ENCODE results near the gene CLCN7.

The CLCN7 gene, protein sequence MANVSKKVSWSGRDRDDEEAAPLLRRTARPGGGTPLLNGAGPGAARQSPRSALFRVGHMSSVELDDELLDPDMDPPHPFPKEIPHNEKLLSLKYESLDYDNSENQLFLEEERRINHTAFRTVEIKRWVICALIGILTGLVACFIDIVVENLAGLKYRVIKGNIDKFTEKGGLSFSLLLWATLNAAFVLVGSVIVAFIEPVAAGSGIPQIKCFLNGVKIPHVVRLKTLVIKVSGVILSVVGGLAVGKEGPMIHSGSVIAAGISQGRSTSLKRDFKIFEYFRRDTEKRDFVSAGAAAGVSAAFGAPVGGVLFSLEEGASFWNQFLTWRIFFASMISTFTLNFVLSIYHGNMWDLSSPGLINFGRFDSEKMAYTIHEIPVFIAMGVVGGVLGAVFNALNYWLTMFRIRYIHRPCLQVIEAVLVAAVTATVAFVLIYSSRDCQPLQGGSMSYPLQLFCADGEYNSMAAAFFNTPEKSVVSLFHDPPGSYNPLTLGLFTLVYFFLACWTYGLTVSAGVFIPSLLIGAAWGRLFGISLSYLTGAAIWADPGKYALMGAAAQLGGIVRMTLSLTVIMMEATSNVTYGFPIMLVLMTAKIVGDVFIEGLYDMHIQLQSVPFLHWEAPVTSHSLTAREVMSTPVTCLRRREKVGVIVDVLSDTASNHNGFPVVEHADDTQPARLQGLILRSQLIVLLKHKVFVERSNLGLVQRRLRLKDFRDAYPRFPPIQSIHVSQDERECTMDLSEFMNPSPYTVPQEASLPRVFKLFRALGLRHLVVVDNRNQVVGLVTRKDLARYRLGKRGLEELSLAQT

DNA sequence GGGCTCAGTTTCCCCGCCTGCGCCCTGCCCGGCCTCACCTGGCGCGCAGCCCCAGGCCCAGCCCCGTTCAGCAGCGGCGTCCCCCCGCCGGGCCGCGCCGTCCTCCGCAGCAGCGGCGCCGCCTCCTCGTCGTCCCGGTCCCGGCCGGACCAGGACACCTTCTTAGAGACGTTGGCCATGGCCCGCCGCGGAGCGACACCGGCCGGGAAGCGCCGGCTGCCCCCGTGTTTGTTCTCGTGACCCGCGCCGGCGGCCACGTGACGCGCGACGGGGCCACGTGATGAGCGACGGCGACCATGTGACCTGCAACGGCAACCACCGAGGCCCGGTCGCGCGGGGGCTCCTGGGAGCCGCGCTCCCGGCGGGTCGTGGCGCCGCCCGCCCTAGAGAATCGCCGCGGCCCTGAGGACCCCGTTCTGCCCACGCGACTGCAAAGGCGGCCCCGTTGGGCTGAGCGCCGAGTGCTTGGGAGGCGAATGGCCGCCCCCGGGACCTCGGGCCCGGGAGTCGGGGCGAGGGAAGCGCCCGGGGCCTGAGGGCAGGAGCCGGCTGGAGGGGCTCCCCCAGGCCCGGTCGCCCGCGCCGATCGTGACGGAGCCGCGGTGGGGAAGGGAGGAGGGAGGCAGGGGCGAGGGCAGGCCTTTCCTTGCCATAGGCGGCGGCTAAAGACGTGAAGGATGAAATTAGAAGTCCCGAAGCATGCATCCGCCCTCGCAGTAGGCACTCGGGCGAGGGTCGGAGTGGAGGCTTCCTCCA is at the start of gene CLCN7:
TSS of gene CLCN7 (minus strand) at position 233 of the 756 bp plus-strand sequence. CDS start at position 179, 54 bp downstream.
- DNase-seq (ENCODE audit: low spot score): peak; percentile 90

DNA sequence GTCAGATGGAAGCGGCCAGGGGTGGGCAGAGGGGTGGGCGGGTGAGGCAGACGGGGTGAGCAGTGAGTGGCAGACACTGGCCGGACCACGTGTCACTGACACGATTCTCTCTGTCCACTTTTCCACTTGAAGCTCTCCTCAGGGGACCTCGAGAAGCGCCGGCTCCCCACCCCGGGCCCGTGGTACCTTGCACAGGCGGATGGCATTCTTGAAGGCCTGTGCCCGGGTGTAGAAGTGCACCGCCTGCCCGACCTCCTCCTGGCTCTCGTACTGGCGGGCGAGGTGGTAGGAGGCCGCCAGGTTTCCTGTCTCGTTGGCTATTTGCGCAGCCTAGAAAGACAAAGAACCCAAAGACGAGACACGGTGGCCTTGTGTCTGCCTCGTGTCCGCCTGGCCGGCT is 49.5 kb upstream of the CLCN7 start:
- no peak for DNase-seq (ENCODE audit: low spot score)

DNA sequence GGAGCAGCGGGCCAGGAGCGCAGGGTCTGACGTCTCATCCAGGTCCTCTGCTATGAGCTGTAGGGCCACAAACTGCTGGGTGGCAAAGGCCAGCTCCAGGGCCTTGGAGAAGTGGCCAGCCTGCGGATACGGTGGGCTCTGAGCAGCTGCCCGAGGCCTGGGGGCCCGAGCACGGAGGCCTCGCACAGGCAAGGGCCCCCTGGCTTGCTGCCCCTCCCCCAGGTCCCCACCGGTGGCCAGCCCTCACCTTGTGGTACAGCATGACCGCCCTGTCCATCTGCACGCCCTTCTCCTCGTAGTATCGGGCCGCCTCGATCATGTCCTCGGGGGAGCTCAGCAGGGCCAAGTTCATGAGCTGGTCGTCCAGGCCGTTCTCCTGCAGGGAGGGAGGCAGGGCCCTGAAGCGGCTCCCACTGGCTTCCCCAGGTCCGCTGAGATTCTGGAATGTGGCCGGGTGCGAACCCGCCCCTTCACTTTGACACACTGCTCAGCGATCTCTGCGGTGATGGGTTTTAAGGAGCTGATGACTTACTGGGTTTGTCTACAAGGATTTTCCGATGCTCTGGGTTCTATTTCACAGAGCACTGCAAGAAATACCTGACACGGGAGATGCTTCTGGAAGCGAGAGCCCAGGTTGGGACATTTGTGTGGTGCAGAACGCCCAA is 48.9 kb upstream of the CLCN7 start:
- no peak for DNase-seq (ENCODE audit: low spot score)

DNA sequence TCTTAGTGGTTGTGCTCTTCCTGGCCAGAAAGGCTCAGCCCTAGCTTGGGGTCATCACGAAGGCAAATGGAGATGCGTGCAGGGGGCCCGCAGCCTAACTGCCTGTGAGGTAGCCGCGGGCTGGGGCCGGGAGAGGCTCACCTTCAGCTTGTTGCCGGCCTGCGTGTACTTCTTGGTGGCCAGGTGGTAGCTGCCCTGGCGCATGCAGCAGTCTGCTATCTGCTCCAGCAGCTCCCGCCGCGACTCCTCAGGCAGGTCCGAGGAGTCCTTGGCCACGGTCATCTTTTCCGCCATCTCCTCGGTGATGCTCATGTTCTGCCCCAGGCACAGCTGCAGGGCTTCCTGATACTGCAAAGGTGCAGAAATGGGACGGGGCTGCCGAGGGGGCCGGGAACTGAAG is 45.6 kb upstream of the CLCN7 start:
- no peak for DNase-seq (ENCODE audit: low spot score)

DNA sequence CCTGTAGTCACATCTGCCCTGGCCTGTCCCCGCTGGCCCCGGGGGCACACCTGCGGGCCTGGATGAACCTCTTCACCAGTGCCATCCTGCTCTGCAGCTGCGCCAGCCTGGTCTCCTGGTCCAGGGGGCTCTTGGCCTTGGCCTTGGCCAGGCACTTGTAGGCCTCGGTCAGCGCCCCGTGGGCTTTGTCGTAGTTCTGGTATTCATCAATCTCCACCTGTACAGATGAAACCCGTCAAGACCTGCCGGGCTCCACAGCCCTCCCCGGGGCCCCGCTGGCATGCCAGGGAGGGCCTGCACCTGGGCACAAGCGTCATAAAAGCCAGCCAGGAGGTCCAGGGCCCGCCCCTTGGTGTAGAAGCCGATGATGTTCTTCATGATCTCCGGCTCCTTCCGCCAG is 45.0 kb upstream of the CLCN7 start:
- no peak for DNase-seq (ENCODE audit: low spot score)

DNA sequence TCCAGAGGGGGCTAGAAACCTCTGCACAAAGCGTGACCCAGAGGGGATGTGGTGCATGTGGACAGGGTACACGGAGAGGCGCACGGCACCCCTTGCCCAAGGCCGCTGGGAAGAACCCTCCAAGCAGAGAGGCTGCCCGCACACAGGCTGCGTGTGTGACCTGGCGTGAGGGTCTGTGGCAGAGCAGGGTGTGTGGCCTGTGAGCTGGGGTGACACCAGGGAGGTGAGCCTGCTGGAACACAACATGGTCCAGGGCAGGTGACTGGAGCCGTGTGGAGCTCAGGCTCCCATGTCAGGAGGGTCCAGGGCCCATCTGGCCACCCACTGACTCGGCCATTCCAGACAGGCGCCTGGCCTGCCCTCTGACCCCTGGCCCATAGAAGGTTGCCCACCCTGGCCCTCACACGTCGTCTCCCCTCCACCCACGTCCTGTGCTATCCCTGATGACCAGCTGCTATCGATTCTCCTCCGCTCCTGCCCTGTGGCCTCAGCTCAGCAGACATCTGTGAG is 43.9 kb upstream of the CLCN7 start:
- DNase-seq (ENCODE audit: low spot score): no peak

DNA sequence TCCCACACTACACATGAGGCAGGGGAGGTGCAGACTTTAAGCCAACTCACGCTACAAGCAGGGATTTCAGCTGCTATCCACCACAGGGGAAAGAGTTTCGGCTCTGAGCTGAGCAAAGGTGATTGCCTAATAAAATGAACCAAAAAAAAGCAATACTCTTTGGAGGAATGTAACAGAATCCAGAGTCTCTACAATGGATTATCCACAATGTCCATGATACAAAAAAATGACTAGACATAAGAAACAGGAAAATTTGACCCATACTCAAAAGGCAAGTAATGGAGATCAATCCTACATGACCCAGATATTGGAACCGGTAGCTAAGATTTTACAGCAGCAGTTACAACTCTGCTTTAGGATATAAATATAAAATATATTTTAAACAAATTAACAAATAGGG is 39.7 kb upstream of the CLCN7 start:
- DNase-seq (ENCODE audit: low spot score): no peak

DNA sequence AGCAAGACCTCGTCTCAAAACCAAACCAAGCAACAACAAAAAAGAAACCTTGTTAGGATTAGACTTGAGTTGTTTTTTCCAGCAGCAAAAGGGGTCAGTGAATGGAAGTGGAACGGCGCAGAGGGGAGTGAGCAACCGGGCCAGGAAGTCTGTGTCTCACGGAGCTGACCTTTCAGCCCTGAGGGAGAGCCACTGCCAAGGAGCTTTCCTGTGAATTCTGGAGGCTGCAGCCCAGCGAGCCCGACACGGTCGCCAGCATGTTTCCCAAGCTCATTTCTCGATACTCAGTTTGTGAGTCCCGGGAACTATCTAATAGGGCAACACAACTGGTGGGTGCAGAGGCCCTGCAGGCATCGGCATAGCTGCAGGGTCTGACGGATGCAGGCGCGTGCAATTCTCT is 37.9 kb upstream of the CLCN7 start:
- DNase-seq (ENCODE audit: low spot score): no peak

DNA sequence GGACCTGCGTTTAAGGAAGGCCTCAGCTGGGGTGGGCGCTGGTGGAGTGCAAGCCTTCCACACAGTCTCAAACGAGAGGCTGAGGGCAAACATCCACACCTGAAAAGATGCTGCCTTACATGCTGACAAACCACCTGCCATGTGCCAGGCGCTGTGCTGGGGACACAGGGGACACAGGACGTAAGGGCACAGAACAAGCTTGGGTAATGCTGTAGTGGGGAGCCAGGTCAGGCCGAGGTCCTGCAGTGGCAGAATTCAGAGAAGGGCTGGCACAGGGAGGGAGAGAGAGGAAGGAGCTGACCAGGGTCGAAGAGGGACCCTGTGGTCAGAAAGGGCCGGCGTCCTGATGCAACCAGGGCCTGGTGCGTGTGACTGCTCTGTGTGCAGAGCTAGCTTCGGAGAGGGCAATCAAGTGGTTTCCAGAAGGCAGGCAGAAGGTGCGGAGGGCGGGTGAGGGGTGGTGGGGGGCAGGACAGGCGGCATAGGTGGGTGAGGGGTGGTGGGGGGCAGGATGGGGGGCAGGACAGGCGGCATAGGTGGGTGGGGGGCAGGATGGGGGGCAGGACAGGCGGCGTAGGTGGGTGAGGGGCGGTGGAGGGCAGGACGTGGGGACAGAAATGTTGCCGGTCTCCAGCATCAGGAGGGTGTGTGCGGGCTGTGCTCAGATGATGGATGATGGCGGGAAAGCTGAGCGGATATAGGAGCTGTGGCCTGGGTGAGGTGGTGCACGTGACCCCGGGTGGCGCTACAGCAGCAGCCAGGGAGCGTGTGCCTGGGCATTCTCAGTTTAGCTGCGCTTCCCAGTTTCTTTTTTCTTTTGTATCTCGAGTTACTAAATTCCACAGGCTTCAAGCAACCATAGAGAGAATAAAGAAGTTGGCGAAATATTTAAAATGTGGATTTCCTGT is 37.1 kb upstream of the CLCN7 start:
- no peak for DNase-seq (ENCODE audit: low spot score)

DNA sequence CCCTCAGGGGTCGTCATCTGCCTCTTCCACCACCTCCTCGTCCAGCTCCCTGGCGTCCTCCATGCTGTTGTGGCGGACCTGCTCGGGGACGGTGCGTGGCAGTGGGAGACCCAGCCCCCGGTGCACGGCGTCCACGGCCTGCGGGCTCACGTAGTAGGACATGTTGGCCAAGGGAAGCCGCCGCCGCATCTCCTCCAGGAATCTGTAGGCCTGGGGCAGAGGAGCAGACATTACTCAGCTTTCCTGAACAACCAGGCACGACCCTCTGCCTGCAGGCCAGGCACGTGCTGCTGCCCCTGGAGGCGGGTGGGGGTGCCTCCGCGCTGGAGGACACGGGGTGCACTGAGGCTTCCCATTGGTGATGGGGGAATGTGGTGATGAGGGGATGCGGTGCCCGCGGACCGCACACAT is 36.1 kb upstream of the CLCN7 start:
- DNase-seq (ENCODE audit: low spot score): no peak

DNA sequence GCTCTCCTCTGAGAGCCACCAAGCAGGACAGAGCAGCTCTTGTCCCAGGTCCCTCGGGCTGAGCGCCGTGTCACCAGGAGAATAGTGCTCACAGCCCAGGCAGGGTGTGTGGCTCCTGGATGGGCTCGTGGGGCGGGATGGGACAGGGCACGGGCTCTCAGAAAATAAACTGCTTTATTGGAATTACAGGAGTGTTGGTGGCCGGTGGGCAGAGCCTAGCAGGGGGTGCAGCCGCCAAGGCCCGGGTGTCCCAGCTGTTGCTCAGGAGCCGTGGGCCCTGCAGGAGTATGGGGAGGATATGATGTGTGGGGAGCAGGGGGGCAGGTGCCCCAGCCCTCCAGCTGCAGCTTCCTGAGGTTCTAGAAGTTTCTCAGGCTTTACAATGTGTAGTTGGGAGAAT is 35.4 kb upstream of the CLCN7 start:
- no peak for DNase-seq (ENCODE audit: low spot score)

DNA sequence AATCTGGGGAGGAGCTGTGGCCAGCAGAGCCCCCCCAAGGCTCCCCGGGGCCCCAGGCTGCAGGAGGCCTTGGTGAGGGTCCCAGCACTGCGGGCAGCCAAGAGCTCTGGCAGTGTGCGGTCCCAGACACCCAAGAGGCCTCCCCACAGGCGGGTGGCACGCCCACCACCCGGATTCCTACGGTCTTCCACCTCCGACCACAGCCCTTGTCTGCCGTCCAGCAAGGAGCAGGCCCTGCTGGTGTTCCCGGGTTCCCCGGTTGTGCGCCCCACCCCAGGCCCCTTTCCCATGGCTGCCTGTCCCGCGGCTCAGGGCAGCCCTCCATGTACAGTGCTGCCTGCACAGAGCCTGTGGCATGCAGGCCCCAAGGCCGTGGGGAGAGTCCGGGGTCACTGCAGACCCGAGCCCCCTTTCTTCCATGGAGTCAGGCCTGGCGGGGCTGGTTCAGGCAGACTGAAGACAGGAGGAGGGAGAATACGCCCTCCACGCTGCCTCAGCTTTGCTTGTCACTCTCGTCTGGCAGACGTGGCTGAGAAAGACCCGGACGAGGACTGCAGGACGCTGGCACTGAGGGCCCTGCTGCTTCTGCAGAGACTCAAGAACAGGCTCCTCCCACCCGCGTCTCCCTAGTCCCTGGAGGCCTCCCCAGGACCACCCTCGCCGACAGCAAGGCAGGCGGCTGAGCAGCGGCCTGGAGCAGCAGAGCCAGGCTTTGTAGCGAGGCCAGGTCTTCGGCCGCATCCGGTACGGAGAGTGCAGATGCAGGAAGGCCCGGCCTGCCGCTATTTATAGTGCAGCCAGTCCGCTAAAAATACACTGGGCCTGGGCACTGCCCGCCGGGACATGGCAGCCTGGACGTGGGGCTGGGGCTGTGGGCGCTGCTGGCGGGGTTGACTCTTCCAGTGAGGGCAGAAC is 34.7 kb upstream of the CLCN7 start:
- DNase-seq (ENCODE audit: low spot score): no peak

DNA sequence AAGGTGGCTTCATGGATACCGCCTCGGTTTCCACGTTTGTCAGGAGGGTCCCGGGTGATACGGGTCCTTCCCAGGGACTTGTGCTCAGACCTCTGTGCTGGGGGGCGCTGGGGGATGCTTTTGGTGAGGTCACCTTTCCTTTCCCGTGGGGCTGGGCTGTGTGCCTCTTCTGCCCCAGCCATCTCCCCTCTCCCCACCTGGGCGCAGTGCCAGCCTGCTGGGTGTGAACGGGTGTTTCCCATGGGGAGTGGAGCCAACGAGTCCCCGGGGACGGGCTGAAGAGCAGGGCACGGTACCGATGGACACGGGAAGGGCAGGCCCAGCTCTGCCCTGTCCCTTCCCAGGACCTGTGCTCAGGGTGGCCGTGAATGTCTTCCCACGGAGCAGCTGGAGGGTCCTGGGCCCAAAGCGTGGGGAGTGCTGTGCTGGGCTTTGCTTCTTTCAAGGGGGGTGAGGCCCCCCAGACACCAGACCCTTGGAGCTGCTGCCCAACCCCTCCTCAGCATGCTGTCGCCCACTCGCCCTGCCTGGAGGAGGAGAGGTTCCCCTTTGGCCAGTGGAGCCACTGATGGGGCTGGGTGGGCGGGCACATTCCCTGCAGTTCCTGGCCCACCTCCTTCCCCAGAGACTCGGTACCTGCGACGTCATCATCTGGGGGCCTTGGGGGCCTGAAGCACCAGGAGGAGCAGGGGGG is 33.8 kb upstream of the CLCN7 start:
- no peak for DNase-seq (ENCODE audit: low spot score)

DNA sequence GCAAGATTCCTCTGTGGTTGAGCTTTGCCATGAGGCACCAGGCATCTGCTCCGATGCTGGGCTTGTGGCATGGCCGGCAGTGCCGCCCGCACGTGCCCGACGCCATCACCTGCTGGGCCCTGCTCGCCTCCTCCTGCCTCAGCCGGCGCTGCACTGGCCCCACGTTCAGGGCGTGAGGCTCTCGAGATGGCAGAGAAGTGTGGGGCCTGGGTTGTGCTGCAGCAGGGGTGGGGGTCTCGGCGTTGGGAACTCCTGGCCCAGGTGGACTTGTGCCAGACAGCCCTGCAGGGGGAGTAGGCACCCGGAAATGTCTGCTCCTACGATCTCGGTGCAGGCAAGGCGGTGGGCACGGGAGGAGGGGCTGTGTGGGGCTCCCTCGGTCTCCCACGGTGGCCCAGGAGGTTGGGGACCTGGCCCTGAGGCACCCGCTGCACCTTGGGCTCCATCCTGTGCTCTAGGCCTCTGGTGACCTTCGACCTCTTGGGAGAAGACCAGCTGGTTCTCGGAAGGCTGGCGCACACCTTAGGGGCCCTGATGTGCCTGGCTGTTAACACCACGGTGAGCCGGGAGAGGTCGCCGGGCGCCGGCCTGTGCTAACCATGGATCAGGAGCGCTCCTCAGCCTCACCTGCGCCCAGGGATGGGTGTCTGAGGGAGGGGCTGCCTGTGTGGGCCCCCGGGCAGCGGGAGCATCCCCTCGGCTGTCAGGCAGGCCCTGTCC is 31.8 kb upstream of the CLCN7 start:
- DNase-seq (ENCODE audit: low spot score): no peak

DNA sequence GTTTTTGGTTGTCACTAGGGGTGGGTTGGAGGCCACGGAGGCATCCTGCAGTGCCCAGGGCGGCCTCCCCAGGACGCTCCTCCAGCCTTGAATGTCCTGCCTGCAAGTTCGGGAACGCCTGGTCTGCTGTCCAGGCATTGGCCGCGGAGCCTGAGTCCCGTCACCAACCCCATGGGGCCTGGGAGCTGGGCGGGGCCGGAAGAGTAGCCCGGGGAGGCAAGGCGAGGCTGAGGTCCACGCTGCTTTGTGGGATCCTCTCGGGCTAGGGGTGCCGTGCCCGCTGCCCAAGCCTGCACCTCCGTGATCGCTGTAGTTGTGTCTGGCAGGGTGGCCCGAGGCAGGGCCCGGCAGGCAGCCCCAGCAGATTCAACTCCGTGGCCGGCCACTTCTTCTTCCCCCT is 31.1 kb upstream of the CLCN7 start:
- DNase-seq (ENCODE audit: low spot score): no peak

DNA sequence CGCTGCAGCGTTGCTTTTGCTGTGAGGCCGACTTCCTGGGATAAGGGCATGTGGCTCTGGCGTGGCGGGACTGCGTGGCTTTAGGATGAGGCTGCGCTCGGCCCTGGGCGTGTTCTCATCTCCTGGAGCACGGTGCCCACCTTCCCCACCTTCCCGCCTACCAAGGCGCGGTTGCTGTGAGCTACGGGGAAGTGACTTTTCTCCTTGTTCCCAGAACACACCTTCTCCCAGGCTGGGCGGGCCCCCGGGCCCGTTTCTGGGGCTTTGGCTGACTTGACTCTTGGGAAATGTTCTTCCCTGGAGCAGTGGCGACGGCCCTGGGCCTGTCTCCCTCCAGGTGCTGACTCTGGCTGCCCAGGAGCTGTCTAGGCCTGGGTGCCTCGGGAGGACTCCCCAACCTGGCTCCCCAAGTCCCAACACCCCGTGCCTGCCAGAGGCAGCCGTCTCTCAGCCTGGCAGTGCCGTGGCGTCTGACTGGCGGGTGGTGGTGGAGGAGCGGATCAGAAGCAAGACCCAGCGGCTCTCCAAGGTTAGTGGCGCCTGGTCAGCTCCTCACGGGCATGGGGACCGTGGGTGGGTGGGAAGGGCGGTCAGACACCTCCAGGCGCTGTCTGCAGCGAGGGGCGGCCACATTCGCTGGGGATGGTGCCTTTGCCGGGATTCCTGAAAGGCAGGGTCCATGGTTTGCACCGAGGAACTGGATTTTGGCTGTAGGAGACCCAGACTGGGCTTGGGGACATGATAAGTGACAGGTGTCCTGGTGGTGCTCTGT is 30.4 kb upstream of the CLCN7 start:
- DNase-seq (ENCODE audit: low spot score): no peak

DNA sequence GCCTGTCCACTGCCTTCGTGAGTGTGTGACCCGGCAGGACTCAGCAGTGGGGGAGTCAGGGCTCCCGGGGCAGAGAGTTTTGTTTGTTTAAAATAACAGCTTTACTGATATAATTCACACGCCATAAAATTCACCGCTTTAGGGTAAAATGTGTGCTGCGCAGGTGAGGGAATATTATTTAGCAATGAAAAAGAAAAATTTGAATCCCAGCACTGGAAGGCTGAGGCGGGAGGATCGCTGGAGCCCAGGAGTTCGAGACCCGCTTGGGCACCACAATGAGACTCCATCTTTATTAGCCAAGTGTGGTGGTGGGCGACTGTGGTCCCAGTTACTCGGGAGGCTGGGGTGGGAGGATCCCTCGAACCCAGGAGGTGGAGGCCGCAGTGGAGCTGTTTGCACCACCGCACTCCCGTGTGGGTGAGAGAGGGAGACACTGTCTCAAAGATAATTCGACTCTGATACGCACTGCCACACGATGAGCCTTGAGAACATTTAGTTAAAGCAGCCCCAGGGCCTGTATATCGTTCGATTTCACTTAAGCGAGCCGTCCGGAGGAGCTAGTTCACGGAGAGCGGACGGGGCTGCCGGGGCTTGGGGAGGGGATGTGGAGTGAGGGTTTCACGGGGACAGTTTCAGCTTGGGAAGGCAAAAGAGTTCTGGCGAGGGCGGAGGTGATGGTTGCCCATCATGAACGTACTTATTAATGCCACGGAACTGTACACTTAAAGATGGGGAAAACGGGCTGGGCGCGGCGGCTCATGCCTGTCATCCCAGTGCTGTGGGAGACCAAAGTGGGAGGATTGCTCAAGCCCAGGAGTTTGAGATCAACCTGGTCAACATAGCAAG is 28.5 kb upstream of the CLCN7 start:
- DNase-seq (ENCODE audit: low spot score): no peak
